Measurements from ENCODE around the gene RIC8B. TPM values are rescaled to one million over a fixed set of nuclear protein-coding genes. Genes with fewer than 3 reads are reported as not detected.

Gene RIC8B
- total RNA-seq, 1 donor from 2014 or later: 25.2 TPM

- peaks cover 30% of the 10 kb centered on the region for H3K36me3 ChIP-seq
- intact Hi-C loops (cut with micrococcal nuclease): no loop called here
Observed at GRCh38 chr12:106855221-106855758, 80.8 kb downstream of the RIC8B start.

DNA sequence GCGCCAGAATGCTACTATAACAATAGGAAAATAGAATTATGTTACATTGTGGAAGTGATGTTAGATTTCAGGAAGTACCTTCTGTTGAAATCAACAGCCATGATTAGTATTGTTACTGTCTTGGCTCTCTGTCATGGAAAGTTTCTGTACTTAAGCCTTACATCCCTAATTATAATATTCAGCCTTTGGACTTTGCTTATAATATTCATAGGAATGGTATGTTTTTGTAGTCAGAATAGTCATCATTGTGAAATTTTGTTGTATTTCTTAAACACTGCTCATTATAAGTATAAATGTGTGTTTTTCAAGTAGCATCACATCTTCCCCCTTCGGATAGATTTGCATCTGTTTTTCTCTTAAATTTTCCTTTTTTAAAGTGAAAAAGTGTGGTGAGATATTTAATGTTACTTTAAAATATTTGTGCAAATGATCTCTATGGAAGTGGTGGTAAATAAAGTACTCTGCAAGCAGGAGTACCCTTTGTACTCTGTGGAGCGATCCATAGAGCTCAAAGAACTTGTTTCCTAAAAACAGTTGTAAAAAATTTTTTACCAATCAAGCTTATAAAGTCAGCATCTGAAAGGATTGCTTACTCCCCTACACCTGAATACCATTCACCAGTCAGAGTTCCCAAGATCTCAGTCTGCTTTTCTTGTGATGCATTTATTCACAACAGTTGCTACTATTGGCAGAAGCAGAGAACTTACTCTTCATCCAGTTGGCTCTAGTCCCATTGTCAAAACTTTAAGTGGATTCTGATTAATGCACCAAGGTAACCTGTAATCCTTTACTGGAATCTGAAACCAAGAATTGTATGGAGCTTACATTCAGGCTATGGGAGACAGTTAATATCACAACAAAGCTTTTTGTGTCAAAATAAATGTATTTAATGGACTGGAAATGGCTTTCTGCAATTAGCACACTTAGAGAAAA lies 87.8 kb downstream of the RIC8B start:
- peaks cover 13% of the 10 kb centered on the region for H3K4me1 ChIP-seq
- H3K4me3 ChIP-seq: no peak overlapping the region
- TF ChIP-seq CTCF (IDR thresholded peaks at IDR 0.05; ENCODE audit: borderline replicate concordance): no peak
- peaks cover 16% of the 10 kb centered on the region for H3K36me3 ChIP-seq
- no peaks in the 10 kb centered on the region for H3K9me3 ChIP-seq (replicated peaks)
- DNase-seq: no peak
- intact Hi-C loops (cut with micrococcal nuclease): no loop called here
- H3K27ac ChIP-seq (replicated peaks): no peak overlapping the region
- no peaks in the 10 kb centered on the region for H3K27me3 ChIP-seq (ENCODE audit: low read depth)

More at GRCh38 chr12:106855221-106855758, 80.8 kb downstream of the RIC8B start:
- Histone ChIP-seq H3K27ac (replicated peaks) (peak overlapping the region; percentile 0), H3K27me3 (ENCODE audit: low read depth) (no peaks in the 10 kb centered on the region), H3K4me3 (no peak overlapping the region), H3K9me3 (replicated peaks) (no peaks in the 10 kb centered on the region), H3K4me1 (peaks cover 21% of the 10 kb centered on the region)
- DNase-seq: no peak
- no peak for TF ChIP-seq CTCF (IDR thresholded peaks at IDR 0.05; ENCODE audit: borderline replicate concordance)

- H3K36me3 ChIP-seq: peaks cover 16% of the 10 kb centered on the region
- no peaks in the 10 kb centered on the region for H3K9me3 ChIP-seq (replicated peaks)
- H3K4me1 ChIP-seq: peaks cover 13% of the 10 kb centered on the region
- no peaks in the 10 kb centered on the region for H3K27me3 ChIP-seq (ENCODE audit: low read depth)
- no peak for TF ChIP-seq CTCF (IDR thresholded peaks at IDR 0.05; ENCODE audit: borderline replicate concordance)
- intact Hi-C loops (cut with micrococcal nuclease): no loop called here
- no peak for DNase-seq
- H3K27ac ChIP-seq (replicated peaks): no peak overlapping the region
- H3K4me3 ChIP-seq: no peak overlapping the region
Observed at GRCh38 chr12:106863189-106863588, 88.7 kb downstream of the RIC8B start.

GRCh38 chr12:106865683-106866082 lies 91.2 kb downstream of the RIC8B start:
- H3K27ac ChIP-seq (replicated peaks): no peak overlapping the region
- no peaks in the 10 kb centered on the region for H3K9me3 ChIP-seq (replicated peaks)
- intact Hi-C loops (cut with micrococcal nuclease): no loop called here
- DNase-seq: no peak
- no peak overlapping the region for H3K4me3 ChIP-seq
- H3K36me3 ChIP-seq: peaks cover 7% of the 10 kb centered on the region
- no peaks in the 10 kb centered on the region for H3K27me3 ChIP-seq (ENCODE audit: low read depth)
- TF ChIP-seq CTCF (IDR thresholded peaks at IDR 0.05; ENCODE audit: borderline replicate concordance): no peak
- peaks cover 19% of the 10 kb centered on the region for H3K4me1 ChIP-seq

GRCh38 chr12:106866426-106867080 lies 92.1 kb downstream of the RIC8B start:
- H3K27me3 ChIP-seq (ENCODE audit: low read depth): no peaks in the 10 kb centered on the region
- no peak overlapping the region for H3K27ac ChIP-seq (replicated peaks)
- H3K36me3 ChIP-seq: peaks cover 3% of the 10 kb centered on the region
- intact Hi-C loops (cut with micrococcal nuclease): no loop called here
- H3K4me1 ChIP-seq: peaks cover 19% of the 10 kb centered on the region
- no peak for TF ChIP-seq CTCF (IDR thresholded peaks at IDR 0.05; ENCODE audit: borderline replicate concordance)
- no peak overlapping the region for H3K4me3 ChIP-seq
- DNase-seq: no peak
- H3K9me3 ChIP-seq (replicated peaks): no peaks in the 10 kb centered on the region
